Uterus (tissue), 4 donors: ENCODE measurements around the gene SBNO2. TPM values are rescaled to one million over a fixed set of nuclear protein-coding genes. Genes with fewer than 3 reads are reported as not detected.

Source experiments
- DNase-seq, 2 donors: peaks; one replicate each; pipeline ENCODE4 v3.0.0-alpha.2; 2019 to 2020
- H3K27ac ChIP-seq, 2 donors: fragments of 200-600 bp; sonication (generic); 1 replicate in 1 of 2; 2 replicates in 1 of 2; pipeline ENCODE4 v1.5.1; 2016 to 2018
- H3K27me3 ChIP-seq, 2 donors: fragments of 200-600 bp; sonication (generic); one replicate each; pipeline ENCODE4 v1.5.1; 2018 to 2019; ENCODE audit warnings: control low read depth in 1 of 2
- H3K36me3 ChIP-seq, 2 donors: fragments of 200-600 bp; sonication (generic); one replicate each; pipeline ENCODE4 v1.5.1; 2019; ENCODE audit warnings: control low read depth in 1 of 2
- H3K4me1 ChIP-seq, 2 donors: fragments of 200-600 bp; sonication (generic); one replicate each; pipeline ENCODE4 v1.5.1; 2018 to 2019; ENCODE audit warnings: control low read depth in 1 of 2
- H3K4me3 ChIP-seq, 2 donors: fragments of 200-600 bp; sonication (generic); 1 replicate in 1 of 2; 2 replicates in 1 of 2; pipeline ENCODE4 v1.5.1; 2018 to 2019; ENCODE audit warnings: mild to moderate bottlenecking in 1 of 2
- H3K9me3 ChIP-seq, 2 donors: fragments of 200-600 bp; sonication (generic); one replicate each; pipeline ENCODE4 v1.5.1; 2019; ENCODE audit warnings: control low read depth in 1 of 2
- CTCF ChIP-seq, 4 experiments: fragments of 200-600 bp in 2 of 4; fragments of 450-650 bp in 2 of 4; sonication (generic) in 2 of 4; IDR thresholded peaks; one replicate each; pipeline ENCODE4 v1.5.1; 2016 to 2019; ENCODE audit warnings: antibody characterized with exemption in 4 of 4, mild to moderate bottlenecking in 2 of 4, moderate library complexity in 1 of 4
- POLR2A ChIP-seq, 2 donors: fragments of 450-650 bp; IDR thresholded peaks; one replicate each; pipeline ENCODE4 v1.6.1; 2016; ENCODE audit warnings: antibody characterized with exemption in 2 of 2, mild to moderate bottlenecking in 1 of 2, moderate library complexity in 1 of 2
- intact Hi-C: fragments of 100-400 bp; cut with DNase I; formaldehyde crosslinking; loops from one replicate; pipeline ENCODE4 v1.15.1; 2023; ENCODE audit warnings: low total_unique reads
- total RNA-seq, 4 donors: library from RNA; depleted of rRNA in 3 of 4; stranded (reverse); fragments of >200 nt in 3 of 4; gene quantifications; one replicate each; pipeline versions ENCODE4 v1.1.0 to v1.2.4, GENCODE V29; 2014 to 2023
- donor health status: DM: yes; HTN: yes; CAD: no.

Gene SBNO2
- total RNA-seq, 4 donors from 2014 or later = 4.4 to 107 (median 10.7) TPM

GRCh38 chr19:1154731-1155351, 19.2 kb downstream of the SBNO2 start:
- TF ChIP-seq CTCF (IDR thresholded peaks at IDR 0.05) (peak in 1 of 4 experiments; percentile 5), POLR2A (IDR thresholded peaks at IDR 0.05) (peak; percentile 39 to 46)
- H3K9me3 ChIP-seq = no peaks in the 10 kb centered on the region
- peaks cover 0 to 28% of the 10 kb centered on the region in 2 donors for H3K4me1 ChIP-seq
- DNase-seq = peak; percentile 90 to 91
- intact Hi-C loops = no loop called here
- peak overlapping the region; percentile 83 to 85 for H3K27ac ChIP-seq
- H3K36me3 ChIP-seq = no peaks in the 10 kb centered on the region
- no peaks in the 10 kb centered on the region for H3K27me3 ChIP-seq
- H3K4me3 ChIP-seq = peak overlapping the region; percentile 1 to 24

- peaks cover 0 to 28% of the 10 kb centered on the region in 2 donors for H3K4me1 ChIP-seq
- intact Hi-C loops = no loop called here
- H3K9me3 ChIP-seq = no peaks in the 10 kb centered on the region
- no peaks in the 10 kb centered on the region for H3K27me3 ChIP-seq
- peak overlapping the region in 1 of 2 donors; percentile 24 for H3K4me3 ChIP-seq
- DNase-seq = peak in 1 of 2 donors; percentile 34
- peak overlapping the region; percentile 83 to 85 for H3K27ac ChIP-seq
- TF ChIP-seq CTCF (IDR thresholded peaks at IDR 0.05) (no peak), POLR2A (IDR thresholded peaks at IDR 0.05) (no peak)
- H3K36me3 ChIP-seq = no peaks in the 10 kb centered on the region
Measured at GRCh38 chr19:1153891-1154730, 20.0 kb downstream of the SBNO2 start.

- H3K36me3 ChIP-seq = no peaks in the 10 kb centered on the region
Measured at GRCh38 chr19:1151917-1152587, 22.0 kb downstream of the SBNO2 start.

GRCh38 chr19:1151037-1151724, 22.9 kb downstream of the SBNO2 start:
- Histone ChIP-seq H3K9me3 (no peaks in the 10 kb centered on the region), H3K4me3 (no peak overlapping the region), H3K27me3 (no peaks in the 10 kb centered on the region), H3K27ac (peak overlapping the region; percentile 45 to 47), H3K4me1 (peaks cover 0 to 28% of the 10 kb centered on the region in 2 donors), H3K36me3 (no peaks in the 10 kb centered on the region)
- intact Hi-C loops = no loop called here
- no peak for DNase-seq
- TF ChIP-seq POLR2A (IDR thresholded peaks at IDR 0.05) (peak in 1 of 2 donors; percentile 25), CTCF (IDR thresholded peaks at IDR 0.05) (no peak)

More at GRCh38 chr19:1151917-1152587, 22.0 kb downstream of the SBNO2 start:
- Histone ChIP-seq H3K27ac (peak overlapping the region; percentile 45 to 47), H3K4me1 (peaks cover 0 to 28% of the 10 kb centered on the region in 2 donors), H3K27me3 (no peaks in the 10 kb centered on the region), H3K9me3 (no peaks in the 10 kb centered on the region), H3K4me3 (no peak overlapping the region)
- DNase-seq = peak; percentile 70 to 73
- intact Hi-C loops = no loop called here
- TF ChIP-seq CTCF (IDR thresholded peaks at IDR 0.05) (no peak), POLR2A (IDR thresholded peaks at IDR 0.05) (no peak)
